ENCODE results near the gene ARL6IP6. TPM values are rescaled to one million over a fixed set of nuclear protein-coding genes. Genes with fewer than 3 reads are reported as not detected.
A peak's percentile ranks its signal among the peaks of the same experiment; 100 is the strongest.

Gene ARL6IP6
- total RNA-seq: 10 to 100 TPM; 15.8 to 21.8 TPM
- polyA plus RNA-seq: 10 to 100 TPM; 13.4 to 27.0 (median 16.1) TPM
- total RNA-seq: 11.5 to 33.2 (median 17.2) reads per million in 6 experiments

GRCh38 chr2:152718076-152718908 is at the start of gene ARL6IP6:
Gene ARL6IP6 (plus strand): TSS chr2:152718620. CDS start chr2:152718625, 5 bp downstream.
- H3K4me3 Mint-ChIP-seq: peak within 1 kb of the TSS; percentile 98 to 100 (median 99)
- H3K27ac Mint-ChIP-seq: peak within 1 kb of the TSS; percentile 98 to 100 (median 99)
- ATAC-seq: peak; percentile 66 to 72
- H3K36me3 Mint-ChIP-seq: peaks cover 4 to 42% (median 7%) of the 10 kb centered on the region in 3 donors
- H3K27me3 Mint-ChIP-seq: peaks cover 0 to 1% (median 0%) of the 10 kb centered on the region in 5 donors
- POLR2A ChIA-PET: interaction anchor here (1.0 to 2.7 kb wide), 7 partner anchors 11 to 1457 kb away, joined by 3 to 19 read pairs (median 10); partner anchors contain the start of genes ARL5A, RBM43 and STAM2
- H3K4me1 Mint-ChIP-seq: peaks cover 27 to 75% (median 58%) of the 10 kb centered on the region in 4 donors
- H3K9me3 Mint-ChIP-seq: no peaks in the 10 kb centered on the region
- peak; percentile 86 to 99 (median 93) for DNase-seq

- no peak for ATAC-seq
- Mint-ChIP-seq H3K36me3 (peaks cover 0 to 85% (median 21%) of the 10 kb centered on the region in 3 donors), H3K9me3 (no peaks in the 10 kb centered on the region), H3K4me3 (no peak overlapping the region), H3K4me1 (no peaks in the 10 kb centered on the region), H3K27me3 (no peaks in the 10 kb centered on the region), H3K27ac (peak overlapping the region in 1 of 10 donors; percentile 1)
- POLR2A ChIA-PET: no interaction called here
- DNase-seq: no peak
Measured at GRCh38 chr2:152674334-152674733, 44.1 kb upstream of the ARL6IP6 start.

- no peak overlapping the region for H3K4me3 Mint-ChIP-seq
Measured at GRCh38 chr2:152676461-152676860, 42.0 kb upstream of the ARL6IP6 start.

DNA sequence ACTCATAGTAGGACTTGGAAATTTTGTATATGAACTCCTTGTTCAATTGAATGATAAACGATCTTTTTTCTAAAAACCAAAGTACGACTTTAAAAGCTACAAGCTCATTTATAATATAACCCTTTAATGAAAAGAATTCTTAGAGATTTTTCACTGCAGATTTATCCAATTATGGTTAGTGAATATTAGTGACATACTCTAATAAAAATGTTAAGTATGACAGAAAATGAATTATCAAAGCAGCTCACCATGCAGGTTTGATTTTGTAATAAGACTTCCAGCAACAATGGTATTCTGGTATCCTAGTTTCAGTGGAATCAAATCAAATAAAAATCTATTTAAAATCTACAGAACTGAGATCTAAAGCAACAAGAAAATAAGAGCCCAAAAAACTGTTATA is 39.6 kb upstream of the ARL6IP6 start:
- ATAC-seq (no peak), DNase-seq (no peak)
- Mint-ChIP-seq H3K9me3 (no peaks in the 10 kb centered on the region), H3K36me3 (peaks cover 0 to 81% (median 24%) of the 10 kb centered on the region in 3 donors), H3K27me3 (no peaks in the 10 kb centered on the region), H3K4me3 (no peak overlapping the region), H3K4me1 (peaks cover 6 to 17% (median 10%) of the 10 kb centered on the region in 4 donors), H3K27ac (no peak overlapping the region)
- POLR2A ChIA-PET: no interaction called here

More at GRCh38 chr2:152676461-152676860, 42.0 kb upstream of the ARL6IP6 start:
- H3K4me1 Mint-ChIP-seq: peaks cover 0 to 3% (median under 1%) of the 10 kb centered on the region in 4 donors
- H3K9me3 Mint-ChIP-seq: no peaks in the 10 kb centered on the region
- no peaks in the 10 kb centered on the region for H3K27me3 Mint-ChIP-seq
- H3K36me3 Mint-ChIP-seq: peaks cover 0 to 87% (median 21%) of the 10 kb centered on the region in 3 donors
- POLR2A ChIA-PET: no interaction called here
- H3K27ac Mint-ChIP-seq: no peak overlapping the region
- DNase-seq (no peak), ATAC-seq (no peak)

DNA sequence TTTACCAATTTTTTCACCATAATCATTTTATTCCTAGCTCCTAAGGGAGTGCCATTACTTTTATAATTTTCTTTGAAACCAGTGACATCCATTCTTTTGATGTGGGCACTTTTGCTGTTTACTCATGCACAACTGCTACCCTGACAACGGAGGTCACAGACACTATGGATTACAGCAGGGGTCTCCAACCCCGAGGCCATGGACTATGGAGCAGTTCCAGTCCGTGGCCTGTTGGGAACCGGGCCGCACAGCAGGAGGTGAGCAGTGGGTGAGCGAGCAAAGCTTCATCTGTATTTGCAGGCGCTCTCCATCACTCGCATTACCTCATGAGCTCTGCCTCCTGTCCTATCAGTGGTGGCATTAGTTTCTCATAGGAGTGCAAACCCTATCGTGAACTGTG is 35.8 kb upstream of the ARL6IP6 start:
- H3K36me3 Mint-ChIP-seq: peaks cover 0 to 70% (median 13%) of the 10 kb centered on the region in 3 donors
- peak overlapping the region in 3 of 10 donors; percentile 16 to 44 (median 36) for H3K27ac Mint-ChIP-seq
- no peak for DNase-seq
- H3K9me3 Mint-ChIP-seq: no peaks in the 10 kb centered on the region
- no peaks in the 10 kb centered on the region for H3K27me3 Mint-ChIP-seq
- ATAC-seq: no peak
- no peak overlapping the region for H3K4me3 Mint-ChIP-seq
- H3K4me1 Mint-ChIP-seq: peaks cover 14 to 39% (median 28%) of the 10 kb centered on the region in 4 donors
- POLR2A ChIA-PET: no interaction called here

DNA sequence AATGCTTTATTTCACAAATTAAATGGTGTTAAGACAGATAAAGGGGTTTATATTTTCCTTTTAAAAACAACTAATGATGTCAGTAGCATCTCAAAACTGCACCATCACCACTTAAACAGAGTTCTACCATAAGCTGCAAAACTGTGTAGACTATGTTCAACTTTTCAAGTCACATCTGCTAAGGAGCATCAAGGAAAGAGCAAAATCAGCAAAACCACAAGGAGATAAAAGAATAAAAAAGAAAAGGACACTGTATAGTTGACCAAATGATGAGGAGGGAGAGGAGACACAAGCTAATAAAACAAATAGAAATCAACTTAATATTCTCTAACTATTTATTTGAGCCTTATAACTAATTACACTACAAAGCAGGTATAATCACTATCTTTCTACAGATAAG is 35.0 kb upstream of the ARL6IP6 start:
- H3K36me3 Mint-ChIP-seq: peaks cover 0 to 72% (median 13%) of the 10 kb centered on the region in 3 donors

DNA sequence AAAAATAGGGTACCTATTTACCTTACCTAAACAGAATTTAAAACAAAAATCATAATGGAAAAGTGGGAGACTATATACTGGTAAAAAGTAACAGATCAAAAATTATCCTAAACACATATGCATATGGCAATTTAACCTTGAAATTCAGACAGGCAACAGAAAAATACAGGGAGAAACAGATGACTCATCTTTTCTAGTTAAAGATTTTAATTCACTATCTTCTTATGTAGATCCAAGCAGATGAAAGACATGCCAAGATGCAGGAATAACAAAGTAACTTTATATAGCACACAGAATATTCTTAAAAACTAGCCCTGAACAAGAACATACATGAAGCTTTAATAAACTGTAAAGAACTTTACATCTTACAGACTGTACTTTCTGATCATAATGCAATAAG is 32.1 kb upstream of the ARL6IP6 start:
- Mint-ChIP-seq H3K9me3 (no peaks in the 10 kb centered on the region), H3K4me1 (peaks cover 13 to 39% (median 30%) of the 10 kb centered on the region in 4 donors), H3K36me3 (peaks cover 0 to 65% (median 7%) of the 10 kb centered on the region in 3 donors), H3K27ac (peak overlapping the region in 1 of 10 donors; percentile 5), H3K4me3 (no peak overlapping the region), H3K27me3 (no peaks in the 10 kb centered on the region)
- POLR2A ChIA-PET: no interaction called here
- DNase-seq: no peak
- ATAC-seq: no peak

More for the DNA sequence above, 35.0 kb upstream of the ARL6IP6 start:
- H3K27ac Mint-ChIP-seq: peak overlapping the region in 3 of 10 donors; percentile 16 to 46 (median 27)
- peaks cover 15 to 39% (median 28%) of the 10 kb centered on the region in 4 donors for H3K4me1 Mint-ChIP-seq
- DNase-seq: no peak
- ATAC-seq: no peak
- POLR2A ChIA-PET: no interaction called here
- no peaks in the 10 kb centered on the region for H3K9me3 Mint-ChIP-seq
- H3K4me3 Mint-ChIP-seq: no peak overlapping the region
- no peaks in the 10 kb centered on the region for H3K27me3 Mint-ChIP-seq

GRCh38 chr2:152693033-152693432 is 25.4 kb upstream of the ARL6IP6 start:
- POLR2A ChIA-PET: interaction anchor here (0.8 kb wide), 1 partner anchor 24 kb away, joined by 3 read pairs; the partner anchor contains the start of gene PRPF40A
- H3K4me3 Mint-ChIP-seq: no peak overlapping the region
- no peaks in the 10 kb centered on the region for H3K27me3 Mint-ChIP-seq
- H3K9me3 Mint-ChIP-seq: no peaks in the 10 kb centered on the region
- peaks cover 9 to 44% (median 29%) of the 10 kb centered on the region in 4 donors for H3K4me1 Mint-ChIP-seq
- peaks cover 0 to 45% (median 3%) of the 10 kb centered on the region in 3 donors for H3K36me3 Mint-ChIP-seq
- H3K27ac Mint-ChIP-seq: peak overlapping the region in 4 of 10 donors; percentile 4 to 88 (median 8)
- DNase-seq: no peak
- ATAC-seq: no peak

DNA sequence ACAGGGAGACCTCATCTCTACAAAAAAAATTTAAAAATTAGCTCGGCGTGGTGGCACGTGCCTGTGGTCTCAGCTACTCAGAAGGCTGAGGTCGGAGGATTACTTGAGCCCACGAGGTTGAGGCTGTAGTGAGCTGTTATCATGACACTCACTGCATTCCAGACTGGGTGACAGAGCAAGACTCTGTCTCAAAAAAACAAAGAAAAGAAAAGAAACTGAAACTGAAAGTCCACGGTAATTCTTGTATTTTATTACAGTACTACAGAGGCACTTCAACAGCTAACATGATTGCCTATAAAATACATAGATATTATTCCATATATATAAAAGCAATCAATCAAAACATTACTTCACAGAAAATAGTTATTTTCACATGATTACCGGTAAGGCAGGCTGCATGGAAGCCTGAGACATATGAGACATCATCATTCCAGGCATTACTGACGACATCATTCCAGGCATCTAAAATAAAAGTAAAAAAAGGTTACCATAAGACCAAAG is 24.2 kb upstream of the ARL6IP6 start:
- peak in 2 of 10 donors; percentile 24 to 29 for DNase-seq
- no peaks in the 10 kb centered on the region for H3K27me3 Mint-ChIP-seq

GRCh38 chr2:152695763-152696162 is 22.7 kb upstream of the ARL6IP6 start:
- peaks cover 10 to 60% (median 39%) of the 10 kb centered on the region in 4 donors for H3K4me1 Mint-ChIP-seq
- H3K27me3 Mint-ChIP-seq: no peaks in the 10 kb centered on the region
- ATAC-seq (no peak), DNase-seq (no peak)
- H3K9me3 Mint-ChIP-seq: no peaks in the 10 kb centered on the region
- H3K36me3 Mint-ChIP-seq: peaks cover 0 to 26% (median 3%) of the 10 kb centered on the region in 3 donors
- H3K4me3 Mint-ChIP-seq: peak overlapping the region in 6 of 10 donors; percentile 15 to 39 (median 25)
- POLR2A ChIA-PET: no interaction called here
- peak overlapping the region in 3 of 10 donors; percentile 20 to 72 (median 55) for H3K27ac Mint-ChIP-seq

More for the DNA sequence above, 24.2 kb upstream of the ARL6IP6 start:
- peaks cover 0 to 35% (median 3%) of the 10 kb centered on the region in 3 donors for H3K36me3 Mint-ChIP-seq
- peak overlapping the region; percentile 58 to 87 (median 75) for H3K4me3 Mint-ChIP-seq
- peak overlapping the region; percentile 82 to 93 (median 91) for H3K27ac Mint-ChIP-seq
- no peaks in the 10 kb centered on the region for H3K9me3 Mint-ChIP-seq
- POLR2A ChIA-PET: no interaction called here
- peaks cover 8 to 52% (median 31%) of the 10 kb centered on the region in 4 donors for H3K4me1 Mint-ChIP-seq
- ATAC-seq: peak; percentile 66 to 68

GRCh38 chr2:152696476-152696875 is 21.9 kb upstream of the ARL6IP6 start:
- POLR2A ChIA-PET: no interaction called here
- ATAC-seq: no peak
- peaks cover 0 to 5% (median 4%) of the 10 kb centered on the region in 9 donors for H3K9me3 Mint-ChIP-seq
- peaks cover 10 to 63% (median 43%) of the 10 kb centered on the region in 4 donors for H3K4me1 Mint-ChIP-seq
- H3K27me3 Mint-ChIP-seq: no peaks in the 10 kb centered on the region
- no peak for DNase-seq
- peaks cover 5 to 27% (median 8%) of the 10 kb centered on the region in 3 donors for H3K36me3 Mint-ChIP-seq
- peak overlapping the region in 1 of 10 donors; percentile 10 for H3K4me3 Mint-ChIP-seq
- peak overlapping the region in 3 of 10 donors; percentile 9 to 82 (median 55) for H3K27ac Mint-ChIP-seq

GRCh38 chr2:152701198-152701597 is 17.2 kb upstream of the ARL6IP6 start:
- DNase-seq (no peak), ATAC-seq (no peak)
- Mint-ChIP-seq H3K4me3 (peak overlapping the region in 1 of 10 donors; percentile 4), H3K27ac (peak overlapping the region in 1 of 10 donors; percentile 63), H3K27me3 (no peaks in the 10 kb centered on the region), H3K36me3 (peaks cover 11 to 38% (median 23%) of the 10 kb centered on the region in 3 donors), H3K4me1 (peaks cover 18 to 77% (median 70%) of the 10 kb centered on the region in 4 donors), H3K9me3 (peaks cover 0 to 21% (median 6%) of the 10 kb centered on the region in 9 donors)
- POLR2A ChIA-PET: no interaction called here

All from naive thymus-derived CD8-positive, alpha-beta T cell (primary cell).